HG03159 (cell line): Measurements from ENCODE around the gene WDR27.

Source experiments
- ATAC-seq: cut with Tn5 transposase; IDR thresholded peaks from one replicate; pipeline ENCODE4 v1.9.1; 2021; ENCODE audit warnings: mild to moderate bottlenecking, moderate library complexity; ENCODE audit not compliant: unreplicated experiment

The WDR27 gene

GRCh38 chr6:169701954-169702839 is at the start of gene WDR27, which contains the start of gene C6orf120:
Gene WDR27 (minus strand): TSS chr6:169702029. CDS start chr6:169689005, 13,024 bp downstream.
Gene C6orf120 (plus strand): TSS chr6:169702126. CDS start chr6:169702460, 334 bp downstream.
- peak; percentile 96 for ATAC-seq

GRCh38 chr6:169746556-169746955 is 44.7 kb upstream of the WDR27 start:
- no peak for ATAC-seq

GRCh38 chr6:169745405-169745804 is 43.6 kb upstream of the WDR27 start:
- no peak for ATAC-seq

GRCh38 chr6:169741344-169741743 is 39.5 kb upstream of the WDR27 start:
- no peak for ATAC-seq

- ATAC-seq = no peak
These were observed 37.2 kb upstream of the WDR27 start for GRCh38 chr6:169738976-169739529.

GRCh38 chr6:169738204-169738975 is 36.6 kb upstream of the WDR27 start:
- ATAC-seq = no peak

- no peak for ATAC-seq
These were observed 28.1 kb upstream of the WDR27 start for GRCh38 chr6:169729961-169730360.

GRCh38 chr6:169726963-169727362 is 25.1 kb upstream of the WDR27 start:
- no peak for ATAC-seq

GRCh38 chr6:169726049-169726400 is 24.2 kb upstream of the WDR27 start:
- no peak for ATAC-seq

- peak; percentile 14 for ATAC-seq
These were observed 23.6 kb upstream of the WDR27 start for GRCh38 chr6:169725125-169726048.

GRCh38 chr6:169724494-169725124 is 22.8 kb upstream of the WDR27 start, which contains the start of gene PHF10:
Gene PHF10 (minus strand): TSS chr6:169724500. CDS start chr6:169723931, 569 bp downstream.
- peak; percentile 42 for ATAC-seq

- peak; percentile 45 for ATAC-seq
These were observed 22.2 kb upstream of the WDR27 start for GRCh38 chr6:169723991-169724493.

GRCh38 chr6:169723200-169723909 is 21.5 kb upstream of the WDR27 start:
- peak; percentile 41 for ATAC-seq

GRCh38 chr6:169722362-169723199 is 20.8 kb upstream of the WDR27 start:
- ATAC-seq = peak; percentile 7

- ATAC-seq = no peak
These were observed 18.5 kb upstream of the WDR27 start for GRCh38 chr6:169720207-169720855.

- no peak for ATAC-seq
These were observed 17.3 kb upstream of the WDR27 start for GRCh38 chr6:169719117-169719516.

- no peak for ATAC-seq
These were observed 12.8 kb upstream of the WDR27 start for GRCh38 chr6:169714595-169714994.

- no peak for ATAC-seq
These were observed 12.3 kb upstream of the WDR27 start for GRCh38 chr6:169714178-169714577.
